KOPT-K1 (cell line): ENCODE data around the gene CREB5.

Experiments used
- H3K27ac ChIP-seq: fragments of 200-600 bp; sonication (generic); 2 replicates; pipeline ENCODE4 v1.5.1; 2016; ENCODE audit warnings: antibody characterized with exemption, mild to moderate bottlenecking, low read depth, low read length; ENCODE audit not compliant: poor library complexity, severe bottlenecking
- H3K36me3 ChIP-seq: fragments of 200-600 bp; sonication (generic); 2 replicates; pipeline ENCODE4 v1.5.1; 2017; ENCODE audit warnings: antibody characterized with exemption, mild to moderate bottlenecking, low read length, moderate library complexity; ENCODE audit not compliant: insufficient read depth
- H3K9me3 ChIP-seq: fragments of 200-600 bp; sonication (generic); 2 replicates; pipeline ENCODE4 v1.5.1; 2017; ENCODE audit warnings: antibody characterized with exemption, low read length, mild to moderate bottlenecking; ENCODE audit not compliant: insufficient read depth, poor library complexity, severe bottlenecking

CREB5 gene

GRCh38 chr7:28799619-28800018, 387.3 kb downstream of the CREB5 start:
- H3K27ac ChIP-seq: no peak overlapping the region
- no peaks in the 10 kb centered on the region for H3K9me3 ChIP-seq
- H3K36me3 ChIP-seq: no peaks in the 10 kb centered on the region

GRCh38 chr7:28800150-28800549, 387.8 kb downstream of the CREB5 start:
- H3K36me3 ChIP-seq: no peaks in the 10 kb centered on the region
- no peaks in the 10 kb centered on the region for H3K9me3 ChIP-seq
- no peak overlapping the region for H3K27ac ChIP-seq

GRCh38 chr7:28802450-28802849, 390.1 kb downstream of the CREB5 start:
- H3K27ac ChIP-seq: no peak overlapping the region
- no peaks in the 10 kb centered on the region for H3K36me3 ChIP-seq
- no peaks in the 10 kb centered on the region for H3K9me3 ChIP-seq

GRCh38 chr7:28804157-28804556, 391.8 kb downstream of the CREB5 start:
- H3K36me3 ChIP-seq: no peaks in the 10 kb centered on the region
- H3K27ac ChIP-seq: no peak overlapping the region
- H3K9me3 ChIP-seq: no peaks in the 10 kb centered on the region

- no peaks in the 10 kb centered on the region for H3K36me3 ChIP-seq
- H3K27ac ChIP-seq: no peak overlapping the region
- H3K9me3 ChIP-seq: no peaks in the 10 kb centered on the region
Observed at GRCh38 chr7:28804990-28805389, 392.7 kb downstream of the CREB5 start.

- no peaks in the 10 kb centered on the region for H3K9me3 ChIP-seq
- no peaks in the 10 kb centered on the region for H3K36me3 ChIP-seq
- H3K27ac ChIP-seq: no peak overlapping the region
Observed at GRCh38 chr7:28806841-28807240, 394.5 kb downstream of the CREB5 start.

- Histone ChIP-seq H3K36me3 (no peaks in the 10 kb centered on the region), H3K27ac (no peak overlapping the region), H3K9me3 (no peaks in the 10 kb centered on the region)
Observed at GRCh38 chr7:28807396-28807994, 395.2 kb downstream of the CREB5 start.

GRCh38 chr7:28808796-28809533, 396.6 kb downstream of the CREB5 start:
- H3K27ac ChIP-seq: no peak overlapping the region
- H3K36me3 ChIP-seq: no peaks in the 10 kb centered on the region
- H3K9me3 ChIP-seq: no peaks in the 10 kb centered on the region

- Histone ChIP-seq H3K27ac (no peak overlapping the region), H3K9me3 (no peaks in the 10 kb centered on the region), H3K36me3 (no peaks in the 10 kb centered on the region)
Observed at GRCh38 chr7:28811008-28811407, 398.7 kb downstream of the CREB5 start.

- Histone ChIP-seq H3K27ac (no peak overlapping the region), H3K36me3 (no peaks in the 10 kb centered on the region)
Observed at GRCh38 chr7:28811701-28812430, 399.5 kb downstream of the CREB5 start.

GRCh38 chr7:28812616-28813015, 400.3 kb downstream of the CREB5 start:
- Histone ChIP-seq H3K27ac (no peak overlapping the region), H3K9me3 (no peaks in the 10 kb centered on the region)

More at GRCh38 chr7:28811701-28812430, 399.5 kb downstream of the CREB5 start:
- H3K9me3 ChIP-seq: no peaks in the 10 kb centered on the region

GRCh38 chr7:28813243-28813962, 401.1 kb downstream of the CREB5 start:
- H3K27ac ChIP-seq: no peak overlapping the region
- H3K36me3 ChIP-seq: no peaks in the 10 kb centered on the region
- no peaks in the 10 kb centered on the region for H3K9me3 ChIP-seq

More at GRCh38 chr7:28812616-28813015, 400.3 kb downstream of the CREB5 start:
- H3K36me3 ChIP-seq: no peaks in the 10 kb centered on the region

- no peaks in the 10 kb centered on the region for H3K36me3 ChIP-seq
- H3K9me3 ChIP-seq: no peaks in the 10 kb centered on the region
- no peak overlapping the region for H3K27ac ChIP-seq
Observed at GRCh38 chr7:28815369-28815927, 403.1 kb downstream of the CREB5 start.

GRCh38 chr7:28815928-28816373, 403.6 kb downstream of the CREB5 start:
- no peaks in the 10 kb centered on the region for H3K36me3 ChIP-seq
- no peak overlapping the region for H3K27ac ChIP-seq
- H3K9me3 ChIP-seq: no peaks in the 10 kb centered on the region

GRCh38 chr7:28818996-28819395, 406.7 kb downstream of the CREB5 start:
- no peak overlapping the region for H3K27ac ChIP-seq
- no peaks in the 10 kb centered on the region for H3K36me3 ChIP-seq
- no peaks in the 10 kb centered on the region for H3K9me3 ChIP-seq
